HepG2 (cell line): ENCODE results near the gene TOX4. TPM values are rescaled to one million over a fixed set of nuclear protein-coding genes. Genes with fewer than 3 reads are reported as not detected.

ENCODE experiments used
- ARNT ChIP-seq: fragments of 450-650 bp; IDR thresholded peaks from 2 replicates; pipeline ENCODE4 v1.6.1; 2017
- GTF2F1 ChIP-seq: fragments of 150-350 bp; IDR thresholded peaks from 2 replicates; pipeline ENCODE4 v1.6.1; 2014; ENCODE audit warnings: low read length
- HNF1A ChIP-seq, 2 experiments: sonication (generic) in 1 of 2; formaldehyde crosslinking in 1 of 2; IDR thresholded peaks; 2 replicates each; pipeline versions ENCODE4 v1.4.0 to v1.6.1; 2016 to 2020; ENCODE audit warnings: borderline replicate concordance in 1 of 2, low read depth in 1 of 2, mild to moderate bottlenecking in 1 of 2, missing genetic modification reagents in 1 of 2
- NFYB ChIP-seq: sonication (generic); formaldehyde crosslinking; IDR thresholded peaks from 2 replicates; pipeline ENCODE4 v1.4.0; 2020; ENCODE audit warnings: missing genetic modification reagents
- NR2F6 ChIP-seq, 2 experiments: IDR thresholded peaks; 2 replicates each; pipeline ENCODE4 v1.6.1; 2016; ENCODE audit warnings: antibody characterized with exemption in 1 of 2, mild to moderate bottlenecking in 1 of 2
- PPARG ChIP-seq: conservative IDR thresholded peaks from 2 replicates; pipeline ENCODE4 v1.6.1; 2016; ENCODE audit warnings: missing biosample characterization, missing genetic modification reagents
- PTBP1 ChIP-seq: fragments of 200-400 bp; formaldehyde crosslinking; IDR thresholded peaks from 2 replicates; pipeline ENCODE4 v1.6.1; 2018; ENCODE audit warnings: low read length, low read depth; ENCODE audit not compliant: poor library complexity, severe bottlenecking
- SAFB2 ChIP-seq: sonication (generic); formaldehyde crosslinking; IDR thresholded peaks from 2 replicates; pipeline ENCODE4 v1.5.1; 2020; ENCODE audit warnings: missing genetic modification reagents, low read depth, mild to moderate bottlenecking, borderline replicate concordance
- SRF ChIP-seq: IDR thresholded peaks from 2 replicates; pipeline ENCODE4 v1.6.1; 2011; ENCODE audit warnings: mild to moderate bottlenecking, low read depth, low read length, moderate library complexity
- TMF1 ChIP-seq: sonication (generic); formaldehyde crosslinking; IDR thresholded peaks from 2 replicates; pipeline ENCODE4 v1.8.1; 2022; ENCODE audit warnings: low read depth, missing genetic modification reagents
- ZFP36L1 ChIP-seq: sonication (generic); formaldehyde crosslinking; IDR thresholded peaks from 2 replicates; pipeline ENCODE4 v1.8.0; 2022; ENCODE audit warnings: mild to moderate bottlenecking, missing genetic modification reagents, moderate library complexity
- ZNF205 ChIP-seq: IDR thresholded peaks from 2 replicates; pipeline ENCODE4 v1.6.1; 2018; ENCODE audit warnings: missing biosample characterization, missing genetic modification reagents
- ZNF225 ChIP-seq: sonication (generic); formaldehyde crosslinking; IDR thresholded peaks from 2 replicates; pipeline ENCODE4 v1.4.0; 2020; ENCODE audit warnings: mild to moderate bottlenecking, missing genetic modification reagents
- ZNF547 ChIP-seq: sonication (generic); formaldehyde crosslinking; IDR thresholded peaks from 2 replicates; pipeline ENCODE4 v1.5.1; 2020; ENCODE audit warnings: mild to moderate bottlenecking, missing genetic modification reagents
- ZNF564 ChIP-seq: sonication (generic); formaldehyde crosslinking; IDR thresholded peaks from 2 replicates; pipeline ENCODE4 v1.8.1; 2023; ENCODE audit warnings: mild to moderate bottlenecking, missing genetic modification reagents
- ZNF615 ChIP-seq: sonication (generic); formaldehyde crosslinking; IDR thresholded peaks from 2 replicates; pipeline ENCODE4 v1.5.0; 2020; ENCODE audit warnings: mild to moderate bottlenecking, missing genetic modification reagents, borderline replicate concordance
- ZNF713 ChIP-seq: sonication (generic); formaldehyde crosslinking; IDR thresholded peaks from 2 replicates; pipeline ENCODE4 v1.4.0; 2020; ENCODE audit warnings: mild to moderate bottlenecking, missing genetic modification reagents
- ZNF772 ChIP-seq: sonication (generic); formaldehyde crosslinking; IDR thresholded peaks from 2 replicates; pipeline ENCODE4 v1.5.0; 2020; ENCODE audit warnings: mild to moderate bottlenecking, missing genetic modification reagents
- ZNF878 ChIP-seq: sonication (generic); formaldehyde crosslinking; IDR thresholded peaks from 2 replicates; pipeline ENCODE4 v1.8.1; 2023; ENCODE audit warnings: mild to moderate bottlenecking, missing genetic modification reagents, moderate library complexity
- polyA plus RNA-seq, 8 experiments: library from polyadenylated mRNA; depleted of rRNA in 3 of 8; stranded (reverse) in 7 of 8; unstranded in 1 of 8; fragments of >200 nt; fragmentation: Illumina TruSeq in 4 of 8; extraction: Trizol in 4 of 8; gene quantifications; 2 replicates each; pipeline versions ENCODE4 v1.2.1 to v1.2.3, GENCODE V29; 2011 to 2016; ENCODE audit warnings: low read depth in 4 of 8, missing spikeins in 1 of 8, mixed read lengths in 1 of 8; ENCODE audit not compliant: insufficient read depth in 1 of 8
- total RNA-seq, 5 experiments: library from RNA; depleted of rRNA; stranded (reverse); fragments of >200 nt; fragmentation: Illumina TruSeq; extraction: Trizol; gene quantifications; 2 replicates each; pipeline ENCODE4 v1.2.3, GENCODE V29; 2016; ENCODE audit warnings: low read depth in 1 of 5
- TF ChIP-seq, protein P1 (sequence below): sonication (generic); formaldehyde crosslinking; conservative IDR thresholded peaks from 2 replicates; pipeline ENCODE4 v1.4.0; 2020; ENCODE audit warnings: mild to moderate bottlenecking, missing genetic modification reagents, moderate library complexity
- TF ChIP-seq, protein P2 (sequence below): sonication (generic); formaldehyde crosslinking; IDR thresholded peaks from 2 replicates; pipeline ENCODE4 v1.8.0; 2022; ENCODE audit warnings: missing genetic modification reagents, low read depth, mild to moderate bottlenecking, borderline replicate concordance

Gene TOX4
- total and polyA plus RNA-seq, 2 of the 13 experiments (the other 11 are each of a cell fraction or from before 2014, with no cell fraction given), result 71.8 to 163 TPM

DNA sequence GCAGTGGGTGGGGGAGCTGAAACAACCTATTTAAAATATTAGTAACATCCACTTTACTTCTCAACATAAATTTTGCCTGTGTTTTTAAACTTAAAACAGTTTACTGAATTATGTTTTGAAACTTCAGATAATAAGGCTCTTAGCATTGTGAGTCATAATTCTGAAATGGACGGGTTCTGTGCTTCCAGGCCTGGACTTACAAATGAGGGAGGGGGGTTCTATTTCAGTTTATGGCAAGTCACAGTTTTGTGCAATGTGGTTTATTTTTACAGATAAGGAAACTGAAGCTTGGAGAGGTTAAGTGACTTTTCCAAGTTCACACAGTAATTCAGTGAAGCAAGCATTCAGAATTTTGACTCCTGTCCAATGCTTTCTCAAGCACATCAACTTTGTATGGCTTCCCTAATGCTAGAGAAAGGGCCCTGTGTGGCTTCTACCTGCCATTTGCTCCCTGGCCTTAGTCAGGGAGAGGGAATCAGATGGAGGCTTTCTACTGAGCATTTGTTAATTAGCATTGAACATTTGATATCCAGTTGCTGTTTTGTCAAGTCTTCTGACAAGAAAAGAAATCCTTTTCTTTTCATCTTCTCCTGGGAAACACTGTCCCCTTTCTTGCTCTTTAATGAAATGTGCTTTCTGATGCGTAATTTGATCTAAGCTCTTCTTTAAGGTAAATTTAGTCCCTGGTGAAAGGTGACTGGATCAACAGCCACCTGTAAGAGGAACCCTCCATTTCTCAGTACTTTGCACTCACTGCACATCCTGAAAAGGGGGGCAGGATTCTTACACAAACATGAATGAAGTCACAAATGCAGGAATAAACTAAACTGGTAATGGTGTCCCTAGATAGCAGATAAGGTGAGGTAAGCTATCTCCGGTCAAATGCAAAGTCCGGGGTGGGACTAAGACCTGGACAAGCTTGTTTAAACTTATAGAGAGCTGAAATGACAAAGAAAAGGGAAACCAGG lies 51.7 kb downstream of the TOX4 start (continued):
- TF ChIP-seq SAFB2 (CRISPR knock-in tag) (peak; percentile 70; the same call in 1 of the 2 replicates), ZNF205 (CRISPR knock-in tag) (peak; percentile 99), PTBP1 (no peak), ZNF564 (CRISPR knock-in tag) (peak; percentile 46; the same call in 1 of the 2 replicates), ZNF713 (no peak), GTF2F1 (0 out of 2 replicates have a peak, but pooled peaks have one; percentile 63), SRF (peak; percentile 40; the same call in 1 of the 2 replicates), PPARG (CRISPR knock-in tag) (peak; percentile 95), NFYB (peak; percentile 32; the same call in 1 of the 2 replicates), ZNF772 (CRISPR knock-in tag) (peak; percentile 32; the same call in 1 of the 2 replicates), TMF1 (CRISPR knock-in tag) (0 out of 2 replicates have a peak, but pooled peaks have one; percentile 60), ZNF547 (CRISPR knock-in tag) (no peak), ZNF225 (CRISPR knock-in tag) (no peak), NR2F6 (IDR thresholded peaks at IDR 0.05) (no peak; the same call in 1 of the 2 replicates), NR2F6 (CRISPR knock-in tag; IDR thresholded peaks at IDR 0.05) (peak; percentile 77), ZNF615 (CRISPR knock-in tag) (no peak), HNF1A (IDR thresholded peaks at IDR 0.05; ENCODE audit: low read depth) (no peak), HNF1A (CRISPR knock-in tag; IDR thresholded peaks at IDR 0.05; ENCODE audit: borderline replicate concordance) (peak; percentile 42; the same call in 1 of the 2 replicates), ARNT (no peak), ZFP36L1 (peak; percentile 88; the same call in 1 of the 2 replicates), ZNF878 (CRISPR knock-in tag) (no peak)
- TF ChIP-seq, protein P1, sequence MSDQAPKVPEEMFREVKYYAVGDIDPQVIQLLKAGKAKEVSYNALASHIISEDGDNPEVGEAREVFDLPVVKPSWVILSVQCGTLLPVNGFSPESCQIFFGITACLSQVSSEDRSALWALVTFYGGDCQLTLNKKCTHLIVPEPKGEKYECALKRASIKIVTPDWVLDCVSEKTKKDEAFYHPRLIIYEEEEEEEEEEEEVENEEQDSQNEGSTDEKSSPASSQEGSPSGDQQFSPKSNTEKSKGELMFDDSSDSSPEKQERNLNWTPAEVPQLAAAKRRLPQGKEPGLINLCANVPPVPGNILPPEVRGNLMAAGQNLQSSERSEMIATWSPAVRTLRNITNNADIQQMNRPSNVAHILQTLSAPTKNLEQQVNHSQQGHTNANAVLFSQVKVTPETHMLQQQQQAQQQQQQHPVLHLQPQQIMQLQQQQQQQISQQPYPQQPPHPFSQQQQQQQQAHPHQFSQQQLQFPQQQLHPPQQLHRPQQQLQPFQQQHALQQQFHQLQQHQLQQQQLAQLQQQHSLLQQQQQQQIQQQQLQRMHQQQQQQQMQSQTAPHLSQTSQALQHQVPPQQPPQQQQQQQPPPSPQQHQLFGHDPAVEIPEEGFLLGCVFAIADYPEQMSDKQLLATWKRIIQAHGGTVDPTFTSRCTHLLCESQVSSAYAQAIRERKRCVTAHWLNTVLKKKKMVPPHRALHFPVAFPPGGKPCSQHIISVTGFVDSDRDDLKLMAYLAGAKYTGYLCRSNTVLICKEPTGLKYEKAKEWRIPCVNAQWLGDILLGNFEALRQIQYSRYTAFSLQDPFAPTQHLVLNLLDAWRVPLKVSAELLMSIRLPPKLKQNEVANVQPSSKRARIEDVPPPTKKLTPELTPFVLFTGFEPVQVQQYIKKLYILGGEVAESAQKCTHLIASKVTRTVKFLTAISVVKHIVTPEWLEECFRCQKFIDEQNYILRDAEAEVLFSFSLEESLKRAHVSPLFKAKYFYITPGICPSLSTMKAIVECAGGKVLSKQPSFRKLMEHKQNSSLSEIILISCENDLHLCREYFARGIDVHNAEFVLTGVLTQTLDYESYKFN (CRISPR knock-in tag), result peak; percentile 98
- TF ChIP-seq, protein P2, sequence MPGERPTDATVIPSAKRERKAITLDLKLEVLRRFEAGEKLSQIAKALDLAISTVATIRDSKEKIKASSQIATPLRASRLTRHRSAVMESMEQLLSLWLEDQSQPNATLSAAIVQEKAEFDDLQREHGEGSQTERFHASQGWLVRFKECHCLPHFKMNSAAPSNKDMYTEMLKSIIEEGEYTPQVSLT (CRISPR knock-in tag), result no peak
